ENCODE measurements around the gene SLC6A8.

GRCh38 chrX:153702336-153703035 is 14.8 kb downstream of the SLC6A8 start:
- no peak for TF ChIP-seq CTCF (IDR thresholded peaks at IDR 0.05)
- TF ChIP-seq ZFP36 (IDR thresholded peaks at IDR 0.05; ENCODE audit: borderline replicate concordance, partially characterized antibody): no peak
- no peak for TF ChIP-seq EP300 (IDR thresholded peaks at IDR 0.05)
- no peak for TF ChIP-seq POLR2A (IDR thresholded peaks at IDR 0.05; ENCODE audit: low read length)
- TF ChIP-seq HMGXB4 (CRISPR knock-in tag; IDR thresholded peaks at IDR 0.05; ENCODE audit: borderline replicate concordance): no peak
- no peak for TF ChIP-seq BHLHE40 (IDR thresholded peaks at IDR 0.05; ENCODE audit: low read depth, low read length)
- no peak for TF ChIP-seq RCOR1 (IDR thresholded peaks at IDR 0.05; ENCODE audit: low read depth, low read length)
- no peak for TF ChIP-seq GATA3 (IDR thresholded peaks at IDR 0.05; ENCODE audit: borderline replicate concordance)
- TF ChIP-seq PHF8 (IDR thresholded peaks at IDR 0.05; ENCODE audit: borderline replicate concordance, low read depth): no peak
- no peak for TF ChIP-seq MAZ (IDR thresholded peaks at IDR 0.05; ENCODE audit: borderline replicate concordance, low read depth, low read length)

Measured in A549 (cell line).